Colonic mucosa (tissue), 4 donors: ENCODE results near the gene PLPP2. TPM values are rescaled to one million over a fixed set of nuclear protein-coding genes. Genes with fewer than 3 reads are reported as not detected.

ENCODE experiments used
- DNase-seq: peaks from one replicate; pipeline ENCODE4 v3.0.0-alpha.2; 2020
- H3K27ac ChIP-seq: fragments of 200-600 bp; one replicate; pipeline ENCODE4 v1.8.0; 2021
- H3K27me3 ChIP-seq: fragments of 200-600 bp; one replicate; pipeline ENCODE4 v1.8.0; 2021
- H3K36me3 ChIP-seq: fragments of 200-600 bp; one replicate; pipeline ENCODE4 v1.8.0; 2021
- H3K4me1 ChIP-seq: fragments of 200-600 bp; one replicate; pipeline ENCODE4 v1.8.0; 2021; ENCODE audit warnings: mild to moderate bottlenecking
- H3K4me3 ChIP-seq: fragments of 200-600 bp; one replicate; pipeline ENCODE4 v1.8.0; 2021
- H3K9ac ChIP-seq, 2 donors: one replicate each; pipeline ENCODE4 v1.7.0; 2013; ENCODE audit warnings: control low read depth in 2 of 2, low read depth in 2 of 2, low read length in 2 of 2
- H3K9me3 ChIP-seq: fragments of 200-600 bp; one replicate; pipeline ENCODE4 v1.8.0; 2021
- intact Hi-C: fragments of 100-400 bp; cut with DNase I; formaldehyde crosslinking; loops from one replicate; pipeline ENCODE4 v1.14.1; 2022
- total RNA-seq, 2 donors: library from RNA; stranded (reverse); fragmentation: NEBNext Ultra II Directional in 1 of 2; extraction: Animal tissue kit (Norgen Biotek cat#: 25700) in 1 of 2; gene quantifications; one replicate each; pipeline ENCODE4 v1.2.1, GENCODE V29; 2021
- TF ChIP-seq, protein P1 (sequence below): fragments of 200-600 bp; IDR thresholded peaks from one replicate; pipeline ENCODE4 v1.8.0; 2022; ENCODE audit warnings: antibody characterized with exemption, mild to moderate bottlenecking
- donor health status: healthy.
- donor health status: DM: no; HTN: no; CAD: no.
- donor health status: DM: no; HTN: no; CAD: no.

PLPP2 gene
- total RNA-seq, 2 donors from 2014 or later, result 83.4 to 88.6 TPM

DNA sequence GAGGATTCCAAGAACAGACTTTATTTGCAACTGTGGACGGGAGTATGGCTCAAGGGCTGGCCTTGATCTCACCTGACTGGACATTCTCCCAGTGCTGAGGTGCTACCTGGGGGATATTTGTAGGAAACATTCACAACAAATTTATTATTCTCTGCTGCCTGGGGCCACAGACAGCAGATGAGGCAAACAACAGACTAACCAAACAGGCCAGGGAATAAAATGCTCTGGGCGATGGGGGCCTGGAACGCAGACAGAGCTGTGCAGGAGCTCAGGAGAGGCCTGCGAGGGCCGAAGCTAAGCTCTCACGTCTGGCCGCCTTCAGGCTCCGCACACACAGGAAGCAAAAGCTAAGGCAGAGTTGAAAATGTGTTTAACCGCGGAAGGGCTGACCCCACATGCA is 7.8 kb downstream of the PLPP2 start:
- no peaks in the 10 kb centered on the region for H3K27me3 ChIP-seq
- no peak for DNase-seq
- H3K27ac ChIP-seq, result no peak overlapping the region
- H3K4me1 ChIP-seq, result no peaks in the 10 kb centered on the region
- no peak overlapping the region for H3K4me3 ChIP-seq
- no peaks in the 10 kb centered on the region for H3K9me3 ChIP-seq
- TF ChIP-seq, protein P1, sequence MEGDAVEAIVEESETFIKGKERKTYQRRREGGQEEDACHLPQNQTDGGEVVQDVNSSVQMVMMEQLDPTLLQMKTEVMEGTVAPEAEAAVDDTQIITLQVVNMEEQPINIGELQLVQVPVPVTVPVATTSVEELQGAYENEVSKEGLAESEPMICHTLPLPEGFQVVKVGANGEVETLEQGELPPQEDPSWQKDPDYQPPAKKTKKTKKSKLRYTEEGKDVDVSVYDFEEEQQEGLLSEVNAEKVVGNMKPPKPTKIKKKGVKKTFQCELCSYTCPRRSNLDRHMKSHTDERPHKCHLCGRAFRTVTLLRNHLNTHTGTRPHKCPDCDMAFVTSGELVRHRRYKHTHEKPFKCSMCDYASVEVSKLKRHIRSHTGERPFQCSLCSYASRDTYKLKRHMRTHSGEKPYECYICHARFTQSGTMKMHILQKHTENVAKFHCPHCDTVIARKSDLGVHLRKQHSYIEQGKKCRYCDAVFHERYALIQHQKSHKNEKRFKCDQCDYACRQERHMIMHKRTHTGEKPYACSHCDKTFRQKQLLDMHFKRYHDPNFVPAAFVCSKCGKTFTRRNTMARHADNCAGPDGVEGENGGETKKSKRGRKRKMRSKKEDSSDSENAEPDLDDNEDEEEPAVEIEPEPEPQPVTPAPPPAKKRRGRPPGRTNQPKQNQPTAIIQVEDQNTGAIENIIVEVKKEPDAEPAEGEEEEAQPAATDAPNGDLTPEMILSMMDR, result no peak
- no peaks in the 10 kb centered on the region for H3K36me3 ChIP-seq
- H3K9ac ChIP-seq, result no peak overlapping the region
- intact Hi-C loops, result no loop called here

DNA sequence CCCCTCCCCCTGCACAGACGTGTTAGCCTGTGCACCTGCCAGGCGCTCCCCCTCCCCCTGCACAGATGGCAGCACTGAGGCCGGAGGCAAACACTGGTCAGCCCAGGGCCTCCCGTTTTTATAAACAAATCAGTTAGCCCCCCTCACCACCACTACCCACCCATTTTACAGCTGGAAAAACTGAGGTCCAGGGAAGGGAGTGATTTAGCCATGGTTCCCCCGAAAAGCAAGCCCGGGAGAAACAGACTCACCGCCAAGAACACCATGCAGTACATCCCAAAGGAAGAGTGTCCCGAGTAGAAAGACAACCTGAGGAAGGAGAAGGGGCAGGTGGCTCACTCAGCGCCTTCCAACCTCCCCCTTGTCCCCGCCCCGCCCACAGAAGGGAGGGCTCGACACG is 8.7 kb downstream of the PLPP2 start:
- no peak for DNase-seq
- H3K4me3 ChIP-seq, result no peak overlapping the region
- TF ChIP-seq, protein P1, result no peak
- H3K27me3 ChIP-seq, result no peaks in the 10 kb centered on the region
- no peak overlapping the region for H3K9ac ChIP-seq
- no peak overlapping the region for H3K27ac ChIP-seq
- H3K4me1 ChIP-seq, result no peaks in the 10 kb centered on the region
- no peaks in the 10 kb centered on the region for H3K9me3 ChIP-seq
- intact Hi-C loops, result no loop called here
- H3K36me3 ChIP-seq, result no peaks in the 10 kb centered on the region

DNA sequence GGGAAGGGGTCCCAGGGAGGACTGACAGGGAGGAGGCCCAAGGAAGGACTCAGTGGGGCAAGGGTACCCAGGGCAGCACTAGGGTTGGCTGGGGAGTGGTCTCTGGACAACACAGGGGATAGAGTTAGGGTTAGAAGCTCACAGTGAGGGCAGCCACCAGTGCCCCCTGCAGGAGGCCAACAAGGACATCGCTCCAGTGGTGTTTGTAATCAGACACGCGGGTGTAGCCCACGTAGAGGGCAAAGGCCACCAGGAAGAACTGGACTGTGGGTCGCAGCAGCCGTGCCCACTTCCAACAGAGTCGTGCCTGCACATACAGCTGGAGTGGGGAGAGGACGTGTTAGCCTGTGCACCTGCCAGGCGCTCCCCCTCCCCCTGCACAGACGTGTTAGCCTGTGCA is 9.2 kb downstream of the PLPP2 start:
- no peak for DNase-seq
- TF ChIP-seq, protein P1, result no peak
- no peak overlapping the region for H3K9ac ChIP-seq

DNA sequence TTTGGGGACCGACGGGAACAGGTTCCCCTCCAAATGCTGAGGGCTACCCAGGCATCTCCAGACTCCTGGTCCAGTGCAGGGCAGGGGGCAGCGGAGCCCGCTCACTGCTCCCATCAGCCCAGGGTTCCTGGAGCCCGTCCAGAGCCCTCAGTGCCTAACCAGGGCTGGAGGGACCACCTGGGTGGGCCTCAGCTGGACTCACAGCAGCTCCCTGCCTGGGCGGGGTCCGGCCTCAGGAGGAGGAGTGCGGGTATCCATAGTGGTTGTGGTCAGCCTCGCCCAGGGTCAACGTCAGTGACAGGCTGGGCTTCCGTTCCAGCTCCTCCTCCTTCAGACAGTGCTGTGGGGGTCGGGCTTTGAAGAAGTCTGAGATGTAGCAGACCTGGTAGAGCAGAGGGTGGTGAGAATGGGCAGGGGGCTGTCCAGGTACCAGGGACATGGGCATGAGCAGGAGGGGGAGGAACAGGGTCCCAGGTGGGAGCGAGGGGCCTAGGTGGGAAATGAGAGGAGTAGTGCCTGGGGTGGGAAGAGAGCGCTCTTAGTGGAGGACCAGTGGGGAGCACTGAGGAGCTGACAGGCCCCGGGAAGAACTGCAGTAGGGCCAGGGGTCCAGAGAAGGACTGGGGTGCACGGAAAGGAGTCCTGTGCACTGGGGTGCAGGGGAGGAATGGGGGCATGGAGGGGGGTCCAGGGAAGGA is 9.9 kb downstream of the PLPP2 start:
- Histone ChIP-seq H3K27me3 (no peaks in the 10 kb centered on the region), H3K36me3 (no peaks in the 10 kb centered on the region), H3K9me3 (no peaks in the 10 kb centered on the region), H3K9ac (no peak overlapping the region), H3K27ac (no peak overlapping the region), H3K4me1 (no peaks in the 10 kb centered on the region), H3K4me3 (no peak overlapping the region)
- DNase-seq, result no peak
- TF ChIP-seq, protein P1, result no peak
- intact Hi-C loops, result no loop called here

More for the DNA sequence above, 9.2 kb downstream of the PLPP2 start:
- no peak overlapping the region for H3K27ac ChIP-seq
- H3K36me3 ChIP-seq, result no peaks in the 10 kb centered on the region
- intact Hi-C loops, result no loop called here
- H3K27me3 ChIP-seq, result no peaks in the 10 kb centered on the region
- no peaks in the 10 kb centered on the region for H3K9me3 ChIP-seq
- no peak overlapping the region for H3K4me3 ChIP-seq
- H3K4me1 ChIP-seq, result no peaks in the 10 kb centered on the region

DNA sequence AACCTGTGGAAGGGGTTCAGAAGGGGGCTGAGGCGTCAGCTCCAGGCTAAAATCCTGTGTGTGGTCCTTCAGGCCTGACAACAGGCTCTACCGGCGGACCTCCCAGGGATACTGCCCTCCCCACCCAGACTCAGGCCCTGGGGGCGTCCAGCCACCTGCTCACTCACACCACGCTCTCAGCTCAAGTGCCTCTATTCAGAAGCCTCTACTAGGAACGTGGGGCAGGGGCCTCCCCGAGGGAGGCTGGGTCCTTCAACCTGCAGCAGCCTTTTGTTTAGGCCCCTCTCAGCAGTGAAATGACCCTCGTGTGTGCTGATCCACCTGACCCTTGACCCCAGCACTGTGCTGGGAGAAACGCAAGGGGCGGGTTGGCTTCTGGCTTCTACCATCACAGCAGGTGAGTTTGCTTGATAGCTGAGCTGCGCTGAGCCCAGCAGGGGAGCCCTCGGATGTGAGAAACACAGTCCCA is 10.6 kb downstream of the PLPP2 start:
- no peak for DNase-seq
- H3K9ac ChIP-seq, result no peak overlapping the region
- no peaks in the 10 kb centered on the region for H3K27me3 ChIP-seq
- H3K4me3 ChIP-seq, result no peak overlapping the region
- TF ChIP-seq, protein P1, result no peak
- H3K9me3 ChIP-seq, result no peaks in the 10 kb centered on the region
- H3K27ac ChIP-seq, result no peak overlapping the region
- intact Hi-C loops, result no loop called here
- H3K4me1 ChIP-seq, result no peaks in the 10 kb centered on the region
- no peaks in the 10 kb centered on the region for H3K36me3 ChIP-seq
